HG03025 (cell line): ENCODE measurements around the gene ANKRD63.

Source experiments
- ATAC-seq: cut with Tn5 transposase; IDR thresholded peaks from one replicate; pipeline ENCODE4 v1.9.1; 2021; ENCODE audit warnings: mild to moderate bottlenecking, moderate library complexity; ENCODE audit not compliant: unreplicated experiment, low FRiP score

The ANKRD63 gene

GRCh38 chr15:40281057-40281800 lies 1.6 kb downstream of the ANKRD63 start:
- ATAC-seq: no peak

GRCh38 chr15:40280260-40281056 lies 2.4 kb downstream of the ANKRD63 start:
- ATAC-seq: no peak

- ATAC-seq: no peak
Measured at GRCh38 chr15:40279437-40280141, 3.3 kb downstream of the ANKRD63 start.

GRCh38 chr15:40278026-40278425 lies 4.8 kb downstream of the ANKRD63 start:
- no peak for ATAC-seq

- no peak for ATAC-seq
Measured at GRCh38 chr15:40277471-40277870, 5.4 kb downstream of the ANKRD63 start.

GRCh38 chr15:40276927-40277326 lies 5.9 kb downstream of the ANKRD63 start:
- ATAC-seq: no peak

- no peak for ATAC-seq
Measured at GRCh38 chr15:40275954-40276353, 6.9 kb downstream of the ANKRD63 start.

GRCh38 chr15:40275523-40275922 lies 7.3 kb downstream of the ANKRD63 start:
- ATAC-seq: no peak

GRCh38 chr15:40274350-40275274 lies 8.3 kb downstream of the ANKRD63 start:
- ATAC-seq: no peak

GRCh38 chr15:40273428-40273827 lies 9.4 kb downstream of the ANKRD63 start:
- no peak for ATAC-seq

- no peak for ATAC-seq
Measured at GRCh38 chr15:40272485-40273056, 10.3 kb downstream of the ANKRD63 start.

- no peak for ATAC-seq
Measured at GRCh38 chr15:40271685-40272484, 11.0 kb downstream of the ANKRD63 start.

- no peak for ATAC-seq
Measured at GRCh38 chr15:40270246-40270995, 12.4 kb downstream of the ANKRD63 start.

GRCh38 chr15:40269604-40270003 lies 13.3 kb downstream of the ANKRD63 start:
- ATAC-seq: no peak

GRCh38 chr15:40267670-40268069 lies 15.2 kb downstream of the ANKRD63 start:
- ATAC-seq: no peak

- ATAC-seq: no peak
Measured at GRCh38 chr15:40266828-40267304, 16.0 kb downstream of the ANKRD63 start.

- no peak for ATAC-seq
Measured at GRCh38 chr15:40265875-40266274, 17.0 kb downstream of the ANKRD63 start.

- no peak for ATAC-seq
Measured at GRCh38 chr15:40265355-40265754, 17.5 kb downstream of the ANKRD63 start.
